NCI-H226 (cell line): Measurements from ENCODE around the gene DNAJC5G.
"Not testable (repeated sequence)": the region's sequence is repeated elsewhere in the genome, so short reads cannot be mapped to it uniquely, and the experiment has no call there.

Experiments used
- DNase-seq: peaks from one replicate; pipeline ENCODE4 v3.0.0-alpha.2; 2015

The DNAJC5G gene

GRCh38 chr2:27281855-27282559 lies 6.8 kb downstream of the DNAJC5G start, which contains the start of gene TRIM54:
TRIM54 (plus strand) TSS chr2:27282429; CDS start chr2:27282732, 303 bp downstream.
- no peak for DNase-seq

- no peak for DNase-seq
Observed at GRCh38 chr2:27282892-27283291, 7.7 kb downstream of the DNAJC5G start.

DNA sequence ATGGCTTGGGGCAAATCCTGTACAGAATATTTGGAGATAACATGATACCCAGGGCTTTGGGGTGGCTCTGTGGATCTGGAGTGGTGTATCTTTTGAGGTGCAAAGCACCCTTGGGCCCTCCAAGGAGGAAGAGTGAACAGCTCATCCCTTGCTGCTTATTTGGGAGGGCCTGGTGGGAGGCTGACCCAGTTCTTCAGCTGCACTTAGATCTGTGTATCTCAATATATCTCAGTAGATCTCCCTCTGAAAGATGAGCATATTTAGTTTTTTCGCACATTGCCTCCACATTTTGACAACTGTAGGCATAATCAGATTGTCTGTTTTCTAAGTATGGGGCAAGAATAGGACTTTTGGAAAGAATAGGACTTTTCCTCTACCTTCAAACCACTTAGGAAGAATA lies 9.8 kb downstream of the DNAJC5G start:
- no peak for DNase-seq

GRCh38 chr2:27285481-27285880 lies 10.2 kb downstream of the DNAJC5G start:
- DNase-seq: no peak

- no peak for DNase-seq
Observed at GRCh38 chr2:27288610-27289009, 13.4 kb downstream of the DNAJC5G start.

DNA sequence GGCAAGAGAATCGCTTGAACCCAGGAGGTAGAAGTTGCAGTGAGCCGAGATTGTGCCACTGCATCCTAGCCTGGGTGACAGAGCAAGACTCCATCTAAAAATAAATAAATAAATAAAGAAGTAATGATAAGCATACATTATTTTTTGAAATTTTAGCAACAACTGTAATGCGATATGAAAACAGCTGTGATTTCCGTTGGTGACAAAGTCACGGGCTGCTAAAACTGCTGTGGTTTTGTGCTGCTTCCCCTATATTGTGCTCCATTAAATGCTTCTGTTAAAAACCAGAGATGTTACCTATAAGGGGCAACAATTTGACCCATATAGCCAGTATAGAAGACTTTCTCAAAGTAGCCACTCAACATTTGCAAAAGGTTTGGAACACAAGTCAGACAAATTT lies 15.3 kb downstream of the DNAJC5G start:
- DNase-seq: no peak

DNA sequence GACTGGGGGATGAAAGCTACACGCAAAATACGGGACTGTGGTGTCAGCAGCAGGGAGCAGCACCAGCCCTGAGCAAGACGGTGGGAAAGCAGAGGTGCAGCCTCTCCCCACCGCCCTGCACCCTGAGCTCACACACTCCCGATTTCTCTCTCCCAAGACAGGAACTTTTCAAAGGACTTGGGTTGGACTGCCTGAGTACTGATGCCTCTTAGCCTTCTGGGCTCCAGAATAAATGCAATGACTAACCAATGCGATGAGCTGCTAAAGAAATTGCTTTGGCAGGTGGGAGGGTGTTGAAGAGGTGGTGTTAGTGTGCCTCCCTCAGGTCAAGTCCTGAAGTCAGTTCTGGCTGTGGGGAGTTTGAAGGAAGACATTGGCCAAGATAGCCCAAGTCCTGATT lies 16.6 kb downstream of the DNAJC5G start:
- DNase-seq: peak; percentile 46

GRCh38 chr2:27294928-27295327 lies 19.7 kb downstream of the DNAJC5G start:
- DNase-seq: no peak

DNA sequence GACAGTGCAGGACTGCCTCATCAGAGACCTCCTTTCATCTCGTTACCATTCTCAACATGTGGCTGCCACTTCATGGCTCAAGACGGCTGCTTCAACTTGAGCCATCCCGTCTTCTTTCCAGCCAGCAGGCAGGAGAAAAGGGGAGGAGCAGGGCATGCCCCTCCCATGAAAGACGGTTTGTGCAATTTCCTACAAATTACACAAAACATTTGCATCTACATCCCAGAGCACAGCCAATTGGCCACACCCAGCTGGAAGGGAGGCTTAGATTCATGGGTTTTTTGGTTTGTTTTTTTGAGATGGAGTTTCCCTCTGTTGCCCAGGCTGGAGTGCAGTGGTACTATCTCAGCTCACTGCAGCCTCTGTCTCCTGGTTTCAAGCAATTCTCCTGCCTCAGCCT lies 21.2 kb downstream of the DNAJC5G start:
- DNase-seq: no peak

GRCh38 chr2:27297195-27297594 lies 22.0 kb downstream of the DNAJC5G start:
- DNase-seq: no peak

GRCh38 chr2:27298391-27299080 lies 23.3 kb downstream of the DNAJC5G start:
- peak; percentile 52 for DNase-seq

GRCh38 chr2:27300606-27301005 lies 25.4 kb downstream of the DNAJC5G start:
- DNase-seq: not testable (repeated sequence)

- peak; percentile 45 for DNase-seq
Observed at GRCh38 chr2:27303093-27304025, 28.1 kb downstream of the DNAJC5G start.

DNA sequence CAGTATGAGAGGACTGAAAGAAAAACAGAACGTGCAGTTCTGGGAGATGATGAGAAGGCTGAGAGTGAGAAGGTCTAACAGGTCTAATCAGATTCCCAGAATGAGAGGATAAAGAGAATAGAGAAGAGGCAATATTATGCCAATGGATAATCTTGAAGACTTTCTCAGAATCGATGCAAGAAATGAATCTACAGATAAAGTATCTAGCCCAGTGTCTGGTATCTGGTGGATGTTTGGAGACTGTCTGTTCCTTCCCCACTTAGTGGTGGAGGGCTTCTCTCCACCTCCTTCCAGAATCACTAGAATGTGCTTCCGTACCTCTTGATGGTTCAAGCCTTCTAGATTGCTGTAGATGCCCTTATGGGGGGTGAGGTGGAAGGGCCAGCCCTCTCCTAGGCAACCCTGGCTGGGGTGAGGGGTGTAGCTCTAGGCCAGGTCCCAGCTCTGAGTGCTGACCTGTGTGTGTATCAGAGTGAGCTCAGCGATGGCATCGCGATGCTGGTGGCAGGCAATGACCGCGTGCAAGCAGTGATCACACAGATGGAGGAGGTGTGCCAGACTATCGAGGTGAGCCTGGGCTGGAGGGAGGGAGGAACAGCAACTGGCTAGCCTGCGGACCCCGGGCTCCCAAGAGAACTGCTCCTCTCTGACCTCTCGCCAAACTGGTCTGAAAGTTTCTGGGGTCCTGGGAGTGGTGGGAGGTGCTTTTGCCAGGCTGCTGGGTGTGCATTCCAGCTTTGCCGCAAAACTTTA lies 29.4 kb downstream of the DNAJC5G start:
- no peak for DNase-seq

- DNase-seq: no peak
Observed at GRCh38 chr2:27305516-27305915, 30.3 kb downstream of the DNAJC5G start.

- DNase-seq: no peak
Observed at GRCh38 chr2:27306136-27306535, 30.9 kb downstream of the DNAJC5G start.

- DNase-seq: no peak
Observed at GRCh38 chr2:27306573-27307286, 31.5 kb downstream of the DNAJC5G start.

DNA sequence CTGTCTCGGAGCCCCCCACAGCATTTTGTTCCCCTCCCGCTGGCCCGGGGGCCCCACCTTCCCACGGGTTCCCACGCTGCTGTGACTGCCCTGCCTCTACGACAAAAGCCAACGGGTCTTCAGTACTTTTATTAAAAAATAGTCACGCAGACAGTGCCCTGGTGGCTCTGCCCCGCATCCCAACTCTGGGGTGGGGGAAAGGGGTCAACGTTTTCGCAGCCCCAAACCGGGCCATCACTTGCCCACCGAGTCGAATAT lies 32.0 kb downstream of the DNAJC5G start:
- no peak for DNase-seq

- no peak for DNase-seq
Observed at GRCh38 chr2:27307545-27308358, 32.5 kb downstream of the DNAJC5G start.

DNA sequence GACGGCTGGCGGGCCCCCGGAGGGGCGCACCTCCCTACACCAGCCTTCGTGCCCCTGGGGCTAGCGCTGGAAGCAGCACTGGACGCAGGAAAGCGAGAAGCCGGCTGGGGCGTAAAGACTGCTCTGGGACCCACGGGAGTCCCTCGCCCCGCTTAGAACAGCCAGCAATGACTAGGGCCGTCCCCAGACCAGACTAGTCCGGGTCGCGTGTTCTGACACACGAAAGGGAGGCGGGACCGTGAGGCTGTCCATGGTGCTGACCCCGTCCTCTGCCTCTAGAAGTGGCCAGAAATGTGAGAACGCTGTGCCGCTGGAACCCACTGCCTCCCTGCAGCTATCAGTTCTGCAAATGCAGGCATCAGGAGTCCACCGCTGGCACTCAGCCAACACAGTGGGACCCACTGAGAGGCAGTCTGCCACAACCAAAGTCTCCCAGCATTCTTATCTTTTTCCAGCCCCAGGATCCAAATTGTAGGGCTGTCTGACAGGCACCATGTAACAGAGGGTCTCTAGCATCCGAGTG lies 33.2 kb downstream of the DNAJC5G start, which contains the start of gene UCN:
UCN (minus strand) TSS at position 87 of the 523 bp plus-strand sequence. CDS start 550 bp downstream, outside the sequence.
- DNase-seq: no peak

DNA sequence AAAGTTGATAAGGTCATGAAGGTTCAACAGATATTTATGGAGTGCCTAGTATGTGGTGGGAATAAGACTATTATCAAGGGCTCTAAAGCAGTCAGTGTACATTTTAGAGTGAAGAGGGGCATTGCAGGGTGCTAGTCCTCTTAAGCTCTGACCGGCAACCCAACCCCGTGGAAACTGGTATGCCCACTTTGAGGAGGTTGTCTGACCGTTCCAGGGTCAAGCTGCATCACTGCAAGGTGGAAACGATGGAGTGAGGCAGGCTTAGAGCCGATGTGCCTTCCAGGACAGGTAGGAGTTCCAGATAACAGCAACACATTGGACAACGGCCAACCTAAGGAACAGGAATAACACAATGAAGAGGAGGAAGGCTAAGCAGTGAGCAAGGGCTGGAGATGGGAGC lies 34.4 kb downstream of the DNAJC5G start:
- no peak for DNase-seq
